GM12891 (cell line): Measurements from ENCODE around the gene CIDEC.
"Not testable (repeated sequence)": the region's sequence is repeated elsewhere in the genome, so short reads cannot be mapped to it uniquely, and the experiment has no call there.

Source experiments
- DNase-seq: peaks from one replicate; pipeline ENCODE4 v3.0.0; 2011; ENCODE audit warnings: low spot score; ENCODE audit not compliant: insufficient read length
- FAIRE-seq: peaks from 2 replicates; lab custom pipeline; 2011; peaks lifted over from hg19 to GRCh38; lab: Jason Lieb, UNC
- PAX5 ChIP-seq: IDR thresholded peaks from 2 replicates; pipeline ENCODE4 v1.6.1; 2011; ENCODE audit warnings: low read length, moderate library complexity, mild to moderate bottlenecking; ENCODE audit not compliant: insufficient read depth, severe bottlenecking
- POLR2A ChIP-seq: IDR thresholded peaks from 2 replicates; pipeline ENCODE4 v1.6.1; 2011; ENCODE audit warnings: low read depth, low read length, control low read depth
- POLR2AphosphoS5 ChIP-seq: IDR thresholded peaks from 2 replicates; pipeline ENCODE4 v1.6.1; 2011; ENCODE audit warnings: low read depth, low read length, control low read depth
- POU2F2 ChIP-seq: IDR thresholded peaks from 2 replicates; pipeline ENCODE4 v1.6.1; 2011; ENCODE audit warnings: low read depth, mild to moderate bottlenecking, control low read depth, low read length, moderate library complexity
- SPI1 ChIP-seq: IDR thresholded peaks from 2 replicates; pipeline ENCODE4 v1.6.1; 2011; ENCODE audit warnings: low read depth, low read length, control low read depth
- TAF1 ChIP-seq: IDR thresholded peaks from 2 replicates; pipeline ENCODE4 v1.6.1; 2011; ENCODE audit warnings: low read depth, low read length, control low read depth

CIDEC gene

GRCh38 chr3:9902372-9903237, 22.6 kb upstream of the CIDEC start, which contains the start of gene IL17RE:
Gene IL17RE (plus strand): TSS chr3:9902848. CDS start chr3:9902933, 85 bp downstream.
- TF ChIP-seq PAX5 (no peak), POLR2A (no peak), POU2F2 (no peak), TAF1 (no peak), POLR2AphosphoS5 (no peak), SPI1 (no peak)
- FAIRE-seq (no peak), DNase-seq (no peak)

GRCh38 chr3:9901967-9902366, 21.9 kb upstream of the CIDEC start:
- DNase-seq (no peak), FAIRE-seq (no peak)
- TF ChIP-seq POU2F2, result no peak

GRCh38 chr3:9900965-9901415, 20.9 kb upstream of the CIDEC start:
- FAIRE-seq, result not testable (repeated sequence)

GRCh38 chr3:9899289-9899791, 19.3 kb upstream of the CIDEC start:
- TF ChIP-seq PAX5 (no peak), SPI1 (no peak), TAF1 (no peak), POLR2AphosphoS5 (no peak), POLR2A (no peak), POU2F2 (no peak)

More at GRCh38 chr3:9900965-9901415, 20.9 kb upstream of the CIDEC start:
- DNase-seq, result not testable (repeated sequence)

GRCh38 chr3:9898467-9899241, 18.6 kb upstream of the CIDEC start:
- FAIRE-seq (no peak), DNase-seq (no peak)
- TF ChIP-seq PAX5, result no peak
- no peak for TF ChIP-seq SPI1
- TF ChIP-seq POU2F2, result no peak
- no peak for TF ChIP-seq TAF1
- no peak for TF ChIP-seq POLR2A
- no peak for TF ChIP-seq POLR2AphosphoS5

More at GRCh38 chr3:9899289-9899791, 19.3 kb upstream of the CIDEC start:
- DNase-seq (no peak), FAIRE-seq (no peak)

GRCh38 chr3:9897408-9898372, 17.6 kb upstream of the CIDEC start:
- DNase-seq (no peak), FAIRE-seq (no peak)
- no peak for TF ChIP-seq POU2F2
- TF ChIP-seq POLR2AphosphoS5, result no peak
- no peak for TF ChIP-seq POLR2A
- no peak for TF ChIP-seq TAF1
- TF ChIP-seq PAX5, result no peak
- TF ChIP-seq SPI1, result no peak

GRCh38 chr3:9896755-9897407, 16.8 kb upstream of the CIDEC start:
- not testable (repeated sequence) for DNase-seq, FAIRE-seq

GRCh38 chr3:9895715-9896114, 15.7 kb upstream of the CIDEC start:
- not testable (repeated sequence) for FAIRE-seq, DNase-seq

- TF ChIP-seq POLR2A (no peak), POU2F2 (no peak), POLR2AphosphoS5 (no peak), TAF1 (no peak), PAX5 (no peak), SPI1 (no peak)
- DNase-seq, result no peak
- no peak for FAIRE-seq
Observed at GRCh38 chr3:9893739-9894138, 13.7 kb upstream of the CIDEC start.
